ENCODE data around the gene OR4C13. TPM values are rescaled to one million over a fixed set of nuclear protein-coding genes. Genes with fewer than 3 reads are reported as not detected.
"Not testable (repeated sequence)": the region's sequence is repeated elsewhere in the genome, so short reads cannot be mapped to it uniquely, and the experiment has no call there.

OR4C13 gene
- total RNA-seq (2021) (not detected in 3 replicates), Bru-seq, nascent RNA (not detected)
- long read RNA-seq, experiment 1: 0 reads
- long read RNA-seq, experiment 2: 0 reads
- long read RNA-seq, experiment 3: 0 reads

DNA sequence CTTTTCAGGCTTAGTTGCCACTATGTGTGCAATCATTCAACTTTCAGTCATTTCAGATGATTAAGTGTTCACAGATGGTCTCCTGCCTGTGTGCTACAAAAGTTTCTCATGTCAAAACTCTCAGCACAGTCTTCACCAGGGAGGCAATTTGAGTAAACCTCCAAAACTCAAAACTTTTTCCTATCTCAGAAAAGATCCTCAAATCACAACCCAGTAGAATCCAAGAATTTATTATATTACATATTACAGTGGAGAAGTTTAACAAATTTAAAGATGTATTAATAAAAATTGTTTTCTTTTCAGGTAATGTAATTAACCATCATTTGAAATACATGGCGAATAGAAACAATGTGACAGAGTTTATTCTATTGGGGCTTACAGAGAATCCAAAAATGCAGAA lies at the start of gene OR4C13:
TSS of gene OR4C13 (plus strand) at position 301 of the 400 bp plus-strand sequence. CDS start at position 333, 32 bp downstream.
- no peak within 1 kb of the TSS for H3K27ac Mint-ChIP-seq
- CTCF ChIA-PET: no interaction called here
- POLR2A ChIA-PET: no interaction called here
- DNase-seq (ENCODE audit: low spot score) (no peak), ATAC-seq (no peak)
- H3K27me3 Mint-ChIP-seq (ENCODE audit: low read depth): peaks cover 1% of the 10 kb centered on the region
- no peaks in the 10 kb centered on the region for H3K4me1 Mint-ChIP-seq
- H3K4me3 Mint-ChIP-seq: no peak within 1 kb of the TSS
- peaks cover 58% of the 10 kb centered on the region for H3K36me3 Mint-ChIP-seq
- peaks cover 73% of the 10 kb centered on the region for H3K9me3 Mint-ChIP-seq
- TF ChIP-seq, protein P1, sequence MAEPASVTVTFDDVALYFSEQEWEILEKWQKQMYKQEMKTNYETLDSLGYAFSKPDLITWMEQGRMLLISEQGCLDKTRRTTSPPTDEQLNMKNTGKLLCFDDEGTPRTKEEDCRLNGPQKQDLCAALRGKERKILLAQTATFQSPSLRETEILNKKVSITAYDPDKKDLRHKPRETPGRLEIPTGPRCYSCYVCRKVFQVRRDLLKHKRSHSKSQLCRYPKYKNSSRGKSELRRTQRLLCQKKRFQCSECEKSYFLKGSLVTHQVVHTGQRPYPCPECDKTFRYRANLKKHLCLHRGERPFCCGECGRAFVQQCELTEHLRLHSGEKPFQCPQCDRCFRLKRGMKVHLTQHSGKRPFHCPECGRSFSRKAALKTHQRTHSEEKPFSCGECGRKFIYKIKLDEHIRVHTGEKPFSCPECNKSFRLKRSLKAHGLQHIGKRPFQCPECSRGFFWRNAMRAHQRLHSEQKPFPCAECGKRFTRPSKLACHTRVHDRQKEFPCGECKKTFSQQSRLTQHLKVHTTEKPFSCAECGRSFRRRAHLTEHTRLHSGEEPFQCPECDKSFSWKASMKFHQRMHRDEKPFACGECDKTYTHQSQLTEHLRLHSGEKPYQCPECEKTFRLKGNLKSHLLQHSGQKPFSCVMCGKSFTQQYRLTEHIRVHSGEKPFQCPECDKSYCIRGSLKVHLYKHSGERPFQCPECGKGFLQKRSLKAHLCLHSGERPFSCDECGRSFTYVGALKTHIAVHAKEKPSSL (CRISPR knock-in tag; conservative IDR thresholded peaks at IDR 0.05): no peak
- no peak for TF ChIP-seq FOXK1 (CRISPR knock-in tag; IDR thresholded peaks at IDR 0.05)
- no peak for TF ChIP-seq NR3C1 (CRISPR knock-in tag; conservative IDR thresholded peaks at IDR 0.05; ENCODE audit: low read depth)
- TF ChIP-seq, protein P2, sequence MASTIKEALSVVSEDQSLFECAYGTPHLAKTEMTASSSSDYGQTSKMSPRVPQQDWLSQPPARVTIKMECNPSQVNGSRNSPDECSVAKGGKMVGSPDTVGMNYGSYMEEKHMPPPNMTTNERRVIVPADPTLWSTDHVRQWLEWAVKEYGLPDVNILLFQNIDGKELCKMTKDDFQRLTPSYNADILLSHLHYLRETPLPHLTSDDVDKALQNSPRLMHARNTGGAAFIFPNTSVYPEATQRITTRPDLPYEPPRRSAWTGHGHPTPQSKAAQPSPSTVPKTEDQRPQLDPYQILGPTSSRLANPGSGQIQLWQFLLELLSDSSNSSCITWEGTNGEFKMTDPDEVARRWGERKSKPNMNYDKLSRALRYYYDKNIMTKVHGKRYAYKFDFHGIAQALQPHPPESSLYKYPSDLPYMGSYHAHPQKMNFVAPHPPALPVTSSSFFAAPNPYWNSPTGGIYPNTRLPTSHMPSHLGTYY (CRISPR knock-in tag; IDR thresholded peaks at IDR 0.05): no peak
- TF ChIP-seq NFATC4 (CRISPR knock-in tag; IDR thresholded peaks at IDR 0.05): no peak
- TF ChIP-seq NFE2L1 (CRISPR knock-in tag; IDR thresholded peaks at IDR 0.05): no peak
- no peak for TF ChIP-seq ESRRA (CRISPR knock-in tag; IDR thresholded peaks at IDR 0.05; ENCODE audit: borderline replicate concordance)
- no peak for TF ChIP-seq EMX1 (CRISPR knock-in tag; IDR thresholded peaks at IDR 0.05)
- no peak for TF ChIP-seq ZNF423 (CRISPR knock-in tag; IDR thresholded peaks at IDR 0.05)
- no peak for TF ChIP-seq TEAD1 (CRISPR knock-in tag; IDR thresholded peaks at IDR 0.05)
- TF ChIP-seq ZNF396 (CRISPR knock-in tag; IDR thresholded peaks at IDR 0.05; ENCODE audit: borderline replicate concordance): no peak
- no peak for TF ChIP-seq ELF4 (CRISPR knock-in tag; IDR thresholded peaks at IDR 0.05; ENCODE audit: low read depth)
- TF ChIP-seq ZBTB21 (CRISPR knock-in tag; IDR thresholded peaks at IDR 0.05; ENCODE audit: borderline replicate concordance): no peak
- TF ChIP-seq MYBL2 (CRISPR knock-in tag; IDR thresholded peaks at IDR 0.05): no peak
- no peak for TF ChIP-seq HMGA2 (CRISPR knock-in tag; IDR thresholded peaks at IDR 0.05)

DNA sequence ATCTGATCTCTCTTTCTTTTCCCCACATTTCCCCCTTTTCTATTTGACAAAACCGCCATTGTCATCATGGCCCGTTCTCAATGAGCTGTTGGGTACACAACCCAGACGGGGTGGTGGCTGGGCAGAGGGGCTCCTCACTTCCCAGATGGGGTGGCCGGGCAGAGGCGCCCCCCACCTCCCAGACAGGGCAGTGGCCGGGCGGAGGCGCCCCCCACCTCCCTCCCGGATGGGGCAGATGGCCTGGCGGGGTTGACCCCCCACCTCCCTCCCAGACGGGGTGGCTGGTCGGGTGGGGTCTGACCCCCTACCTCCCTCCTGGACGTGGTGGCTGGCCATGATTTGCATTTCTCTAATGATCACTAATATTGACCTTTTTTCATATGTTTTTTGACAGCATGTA lies 40.7 kb upstream of the OR4C13 start:
- H3K36me3 Mint-ChIP-seq: peaks cover 56% of the 10 kb centered on the region
- H3K9me3 Mint-ChIP-seq: peaks cover 74% of the 10 kb centered on the region
- H3K4me3 Mint-ChIP-seq; H3K27me3 Mint-ChIP-seq (ENCODE audit: low read depth); DNase-seq (ENCODE audit: low spot score); CTCF ChIA-PET; POLR2A ChIA-PET; ATAC-seq; H3K4me1 Mint-ChIP-seq; H3K27ac Mint-ChIP-seq: not testable (repeated sequence)

DNA sequence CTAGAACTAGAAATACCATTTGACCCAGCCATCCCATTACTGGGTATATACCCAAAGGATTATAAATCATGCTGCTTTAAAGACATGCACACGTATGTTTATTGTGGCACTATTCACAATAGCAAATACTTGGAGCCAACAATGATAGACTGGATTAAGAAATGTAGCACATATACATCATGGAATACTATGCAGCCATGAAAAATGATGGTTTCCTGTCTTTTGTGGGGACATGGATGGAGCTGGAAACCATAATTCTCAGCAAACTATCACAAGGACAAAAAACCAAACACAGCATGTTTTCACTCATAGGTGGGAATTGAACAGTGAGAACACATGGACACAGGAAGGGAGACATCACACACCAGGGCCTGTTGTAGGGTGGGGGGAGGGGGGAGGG lies 3.5 kb upstream of the OR4C13 start:
- H3K27ac Mint-ChIP-seq; ATAC-seq; DNase-seq (ENCODE audit: low spot score); H3K27me3 Mint-ChIP-seq (ENCODE audit: low read depth); CTCF ChIA-PET; H3K4me3 Mint-ChIP-seq; H3K4me1 Mint-ChIP-seq; POLR2A ChIA-PET: not testable (repeated sequence)
- H3K9me3 Mint-ChIP-seq: peaks cover 77% of the 10 kb centered on the region
- H3K36me3 Mint-ChIP-seq: peaks cover 64% of the 10 kb centered on the region

DNA sequence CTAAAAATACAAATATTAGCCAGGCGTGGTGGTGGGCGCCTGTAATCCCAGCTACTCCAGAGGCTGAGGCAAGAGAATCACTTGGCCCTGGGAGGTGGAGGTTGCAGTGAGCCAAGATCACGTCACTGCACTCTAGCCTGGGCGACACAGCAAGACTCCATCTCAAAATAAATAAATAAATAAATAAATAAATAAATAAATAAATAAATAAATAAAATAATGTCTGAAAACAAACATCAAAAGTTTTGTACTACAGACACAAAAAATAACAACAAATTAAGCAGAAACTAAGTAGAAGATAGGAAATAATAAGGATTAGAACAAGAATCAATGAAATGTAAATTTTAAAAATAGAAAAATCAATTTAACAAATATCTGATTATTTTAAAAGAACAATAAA lies 21.2 kb downstream of the OR4C13 start:
- H3K27me3 Mint-ChIP-seq (ENCODE audit: low read depth); H3K27ac Mint-ChIP-seq; POLR2A ChIA-PET; DNase-seq (ENCODE audit: low spot score); ATAC-seq; H3K4me1 Mint-ChIP-seq; H3K4me3 Mint-ChIP-seq; CTCF ChIA-PET: not testable (repeated sequence)
- H3K36me3 Mint-ChIP-seq: peaks cover 51% of the 10 kb centered on the region
- peaks cover 67% of the 10 kb centered on the region for H3K9me3 Mint-ChIP-seq

DNA sequence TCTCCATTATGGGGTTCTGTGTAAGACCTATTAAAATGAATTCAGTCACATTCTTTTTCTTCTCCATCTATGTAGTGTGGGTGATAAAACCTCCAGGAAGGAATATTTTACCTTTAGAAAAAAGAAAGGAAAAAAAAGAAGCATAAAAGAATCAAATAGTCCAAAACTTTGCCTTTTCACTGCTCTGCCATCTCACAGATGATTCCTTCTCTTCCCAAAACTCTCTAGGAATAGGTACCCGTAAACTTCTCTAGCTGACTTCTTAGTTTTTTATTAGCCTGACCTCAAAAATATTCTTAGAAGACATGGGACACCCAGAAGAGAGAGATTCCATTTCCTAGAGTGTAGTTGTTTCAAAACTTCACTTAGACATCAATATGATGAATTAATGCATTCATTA lies 30.2 kb downstream of the OR4C13 start, which contains the start of gene OR4C12:
TSS of gene OR4C12 (minus strand) at position 101 of the 400 bp plus-strand sequence. CDS start at position 67, 34 bp downstream.
- H3K4me3 Mint-ChIP-seq; H3K27ac Mint-ChIP-seq; DNase-seq (ENCODE audit: low spot score); ATAC-seq; POLR2A ChIA-PET; CTCF ChIA-PET; H3K27me3 Mint-ChIP-seq (ENCODE audit: low read depth); H3K4me1 Mint-ChIP-seq: not testable (repeated sequence)
- H3K9me3 Mint-ChIP-seq: peaks cover 80% of the 10 kb centered on the region
- H3K36me3 Mint-ChIP-seq: peaks cover 61% of the 10 kb centered on the region
